NCI-H1694 treated with DMSO at 0.1 percent for 48 hours (cell line): ENCODE results near the gene PLXNB1.
A peak's percentile ranks its signal among the peaks of the same experiment; 100 is the strongest.
"Not testable (repeated sequence)": the region's sequence is repeated elsewhere in the genome, so short reads cannot be mapped to it uniquely, and the experiment has no call there.

Experiments used
- DNase-seq: peaks from one replicate; lab custom pipeline; 2025; lab: John Stamatoyannopoulos, UW

The PLXNB1 gene

GRCh38 chr3:48429960-48430707 is at the start of gene PLXNB1:
Gene PLXNB1, minus strand, starts transcription at chr3:48430086. Its CDS starts 5,475 bp downstream, at chr3:48424611.
- DNase-seq: no peak

- DNase-seq: no peak
Measured at GRCh38 chr3:48478626-48479555, 49.0 kb upstream of the PLXNB1 start.

- no peak for DNase-seq
Measured at GRCh38 chr3:48477959-48478520, 48.2 kb upstream of the PLXNB1 start.

GRCh38 chr3:48476426-48477053 is 46.7 kb upstream of the PLXNB1 start:
- no peak for DNase-seq

- no peak for DNase-seq
Measured at GRCh38 chr3:48475188-48475587, 45.3 kb upstream of the PLXNB1 start.

- DNase-seq: no peak
Measured at GRCh38 chr3:48474619-48475018, 44.7 kb upstream of the PLXNB1 start.

- DNase-seq: not testable (repeated sequence)
Measured at GRCh38 chr3:48474031-48474430, 44.1 kb upstream of the PLXNB1 start.

GRCh38 chr3:48473617-48473952 is 43.7 kb upstream of the PLXNB1 start:
- DNase-seq: no peak

GRCh38 chr3:48472923-48473616 is 43.2 kb upstream of the PLXNB1 start:
- peak; percentile 1 for DNase-seq

GRCh38 chr3:48472673-48472922 is 42.7 kb upstream of the PLXNB1 start:
- DNase-seq: no peak

- DNase-seq: no peak
Measured at GRCh38 chr3:48470286-48470685, 40.4 kb upstream of the PLXNB1 start.

GRCh38 chr3:48469046-48469915 is 39.4 kb upstream of the PLXNB1 start:
- no peak for DNase-seq

GRCh38 chr3:48468329-48468731 is 38.4 kb upstream of the PLXNB1 start:
- DNase-seq: no peak

GRCh38 chr3:48467473-48468267 is 37.8 kb upstream of the PLXNB1 start:
- DNase-seq: no peak

- no peak for DNase-seq
Measured at GRCh38 chr3:48467110-48467454, 37.2 kb upstream of the PLXNB1 start.

- no peak for DNase-seq
Measured at GRCh38 chr3:48466386-48467109, 36.7 kb upstream of the PLXNB1 start.

- DNase-seq: no peak
Measured at GRCh38 chr3:48465531-48466378, 35.9 kb upstream of the PLXNB1 start.

GRCh38 chr3:48465237-48465530 is 35.3 kb upstream of the PLXNB1 start:
- DNase-seq: no peak

- no peak for DNase-seq
Measured at GRCh38 chr3:48464713-48465221, 34.9 kb upstream of the PLXNB1 start.
